Astrocyte (in vitro differentiated cells and primary cell): ENCODE data around the gene SH3RF2. TPM values are rescaled to one million over a fixed set of nuclear protein-coding genes. Genes with fewer than 3 reads are reported as not detected.

Experiments
- DNase-seq: peaks from one replicate; pipeline ENCODE4 v3.0.0-alpha.2; 2010; ENCODE audit warnings: low read depth
- FAIRE-seq: peaks from 2 replicates; lab custom pipeline; 2011; peaks lifted over from hg19 to GRCh38; lab: Jason Lieb, UNC
- H2AFZ ChIP-seq: 2 replicates; pipeline ENCODE4 v1.6.0; 2012; ENCODE audit warnings: low read depth, low read length, inconsistent platforms
- H3K27ac ChIP-seq: 2 replicates; pipeline ENCODE4 v1.5.1; 2011; ENCODE audit warnings: low read depth, low read length, inconsistent platforms
- H3K27me3 ChIP-seq: 2 replicates; pipeline ENCODE4 v1.6.0; 2011; ENCODE audit warnings: low read length, inconsistent platforms; ENCODE audit not compliant: insufficient read depth
- H3K36me3 ChIP-seq: 2 replicates; pipeline ENCODE4 v1.5.1; 2011; ENCODE audit warnings: low read length, inconsistent platforms; ENCODE audit not compliant: insufficient read depth
- H3K4me1 ChIP-seq: 2 replicates; pipeline ENCODE4 v1.5.1; 2011; ENCODE audit warnings: low read length, inconsistent platforms; ENCODE audit not compliant: insufficient read depth
- H3K4me2 ChIP-seq: 2 replicates; pipeline ENCODE4 v1.6.0; 2012; ENCODE audit warnings: low read length, inconsistent platforms
- H3K4me3 ChIP-seq: 2 replicates; pipeline ENCODE4 v1.5.1; 2011; ENCODE audit warnings: low read depth, mild to moderate bottlenecking, low read length, inconsistent platforms; ENCODE audit not compliant: insufficient read depth
- H3K79me2 ChIP-seq: 2 replicates; pipeline ENCODE4 v1.6.0; 2012; ENCODE audit warnings: mild to moderate bottlenecking, low read length, inconsistent platforms; ENCODE audit not compliant: insufficient read depth
- H3K9ac ChIP-seq: 2 replicates; pipeline ENCODE4 v1.6.0; 2012; ENCODE audit warnings: mild to moderate bottlenecking, low read length, inconsistent platforms
- H3K9me3 ChIP-seq: 2 replicates; pipeline ENCODE4 v1.5.1; 2012; ENCODE audit warnings: low read depth, mild to moderate bottlenecking, low read length, inconsistent platforms; ENCODE audit not compliant: insufficient read depth
- H4K20me1 ChIP-seq: 2 replicates; pipeline ENCODE4 v1.6.0; 2012; ENCODE audit warnings: low read length, inconsistent platforms; ENCODE audit not compliant: insufficient read depth
- H3K27ac Mint-ChIP-seq: one replicate; pipeline ENCODE4 v1.8.0; 2021; ENCODE audit warnings: mild to moderate bottlenecking, mixed read lengths; ENCODE audit not compliant: unreplicated experiment
- H3K27me3 Mint-ChIP-seq: one replicate; pipeline ENCODE4 v1.8.0; 2021; ENCODE audit warnings: low read depth, mixed read lengths; ENCODE audit not compliant: unreplicated experiment
- H3K36me3 Mint-ChIP-seq: one replicate; pipeline ENCODE4 v1.8.0; 2021; ENCODE audit warnings: low read depth, mixed read lengths; ENCODE audit not compliant: unreplicated experiment
- H3K4me1 Mint-ChIP-seq: one replicate; pipeline ENCODE4 v1.8.0; 2021; ENCODE audit warnings: low read depth, mixed read lengths; ENCODE audit not compliant: unreplicated experiment
- H3K4me3 Mint-ChIP-seq: one replicate; pipeline ENCODE4 v1.8.0; 2021; ENCODE audit warnings: mild to moderate bottlenecking, moderate library complexity, mixed read lengths; ENCODE audit not compliant: unreplicated experiment
- H3K9me3 Mint-ChIP-seq: one replicate; pipeline ENCODE4 v1.8.0; 2021; ENCODE audit warnings: mild to moderate bottlenecking, mixed read lengths; ENCODE audit not compliant: unreplicated experiment
- EZH2 ChIP-seq: IDR thresholded peaks from 2 replicates; pipeline ENCODE4 v1.6.1; 2012; ENCODE audit warnings: mild to moderate bottlenecking, low read length, inconsistent platforms; ENCODE audit not compliant: insufficient read depth
- total RNA-seq: library from RNA; stranded (reverse); gene quantifications from 2 replicates; pipeline ENCODE4 v1.2.1, GENCODE V29; 2021
- TF ChIP-seq, protein P1 (sequence below): IDR thresholded peaks from 2 replicates; pipeline ENCODE4 v1.5.1; 2011; ENCODE audit warnings: low read depth, mild to moderate bottlenecking, inconsistent platforms, low read length, moderate library complexity; ENCODE audit not compliant: insufficient read depth

The SH3RF2 gene
- total RNA-seq, 1 donor from 2014 or later: 12.3 TPM

DNA sequence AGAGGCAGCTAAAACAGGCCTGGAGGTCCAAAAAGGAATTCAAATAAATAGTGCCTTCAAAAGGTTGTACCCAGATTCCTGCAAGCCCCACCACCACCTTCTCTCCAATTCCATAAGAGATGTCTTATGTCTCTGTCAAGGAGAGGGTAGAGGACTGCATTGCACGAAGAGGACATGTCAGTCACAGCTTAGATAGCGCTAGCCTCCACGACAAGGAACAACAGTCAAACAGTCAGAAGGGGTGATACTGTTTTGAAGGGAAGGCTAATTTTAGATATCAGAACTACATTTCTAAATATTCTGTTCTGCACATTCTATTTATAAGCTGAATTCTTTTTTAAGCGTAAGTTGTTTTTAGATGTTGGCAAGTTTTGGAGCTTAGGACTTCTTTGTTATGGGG is 134.8 kb downstream of the SH3RF2 start:
- Mint-ChIP-seq H3K36me3 (peaks cover 17% of the 10 kb centered on the region), H3K9me3 (peaks cover 2% of the 10 kb centered on the region), H3K4me3 (no peak overlapping the region), H3K4me1 (peaks cover 4% of the 10 kb centered on the region), H3K27me3 (peaks cover 4% of the 10 kb centered on the region), H3K27ac (no peak overlapping the region)
- no peak for FAIRE-seq
- Histone ChIP-seq H3K9ac (no peak overlapping the region), H3K4me2 (no peak overlapping the region), H2AFZ (no peak overlapping the region), H3K27me3 (peaks cover 2% of the 10 kb centered on the region), H3K36me3 (no peaks in the 10 kb centered on the region), H4K20me1 (no peaks in the 10 kb centered on the region), H3K79me2 (no peaks in the 10 kb centered on the region), H3K9me3 (no peaks in the 10 kb centered on the region), H3K27ac (no peak overlapping the region), H3K4me3 (no peak overlapping the region), H3K4me1 (no peaks in the 10 kb centered on the region)
- no peak for TF ChIP-seq EZH2
- TF ChIP-seq, protein P1, sequence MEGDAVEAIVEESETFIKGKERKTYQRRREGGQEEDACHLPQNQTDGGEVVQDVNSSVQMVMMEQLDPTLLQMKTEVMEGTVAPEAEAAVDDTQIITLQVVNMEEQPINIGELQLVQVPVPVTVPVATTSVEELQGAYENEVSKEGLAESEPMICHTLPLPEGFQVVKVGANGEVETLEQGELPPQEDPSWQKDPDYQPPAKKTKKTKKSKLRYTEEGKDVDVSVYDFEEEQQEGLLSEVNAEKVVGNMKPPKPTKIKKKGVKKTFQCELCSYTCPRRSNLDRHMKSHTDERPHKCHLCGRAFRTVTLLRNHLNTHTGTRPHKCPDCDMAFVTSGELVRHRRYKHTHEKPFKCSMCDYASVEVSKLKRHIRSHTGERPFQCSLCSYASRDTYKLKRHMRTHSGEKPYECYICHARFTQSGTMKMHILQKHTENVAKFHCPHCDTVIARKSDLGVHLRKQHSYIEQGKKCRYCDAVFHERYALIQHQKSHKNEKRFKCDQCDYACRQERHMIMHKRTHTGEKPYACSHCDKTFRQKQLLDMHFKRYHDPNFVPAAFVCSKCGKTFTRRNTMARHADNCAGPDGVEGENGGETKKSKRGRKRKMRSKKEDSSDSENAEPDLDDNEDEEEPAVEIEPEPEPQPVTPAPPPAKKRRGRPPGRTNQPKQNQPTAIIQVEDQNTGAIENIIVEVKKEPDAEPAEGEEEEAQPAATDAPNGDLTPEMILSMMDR: no peak
- no peak for DNase-seq

DNA sequence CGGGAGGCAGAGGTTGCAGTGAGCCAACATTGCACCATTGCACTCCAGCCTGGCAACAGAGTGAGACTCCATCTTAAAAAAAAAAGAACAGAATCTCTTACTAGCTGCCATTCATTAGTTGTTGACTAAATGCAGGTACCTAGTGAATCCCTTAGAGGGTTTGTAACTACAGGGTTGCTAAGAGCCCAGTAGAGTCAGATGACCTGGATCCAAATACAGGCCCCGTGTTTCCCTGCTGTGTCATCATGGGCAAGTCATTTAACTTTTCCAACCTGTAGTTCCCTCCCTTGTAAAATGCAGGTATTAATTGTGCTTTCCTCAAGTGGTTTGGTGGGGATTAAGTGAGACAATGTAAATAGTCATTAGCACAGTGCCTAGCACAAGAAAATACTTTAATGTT is 136.2 kb downstream of the SH3RF2 start:
- H3K36me3 Mint-ChIP-seq: peaks cover 13% of the 10 kb centered on the region
- FAIRE-seq (no peak), DNase-seq (no peak)
- no peaks in the 10 kb centered on the region for H3K4me1 ChIP-seq
- no peak overlapping the region for H2AFZ ChIP-seq
- no peak overlapping the region for H3K9ac ChIP-seq
- H3K9me3 ChIP-seq: no peaks in the 10 kb centered on the region
- H3K4me1 Mint-ChIP-seq: peaks cover 4% of the 10 kb centered on the region
- H3K4me3 ChIP-seq: no peak overlapping the region
- no peak overlapping the region for H3K4me3 Mint-ChIP-seq
- TF ChIP-seq, protein P1: no peak
- TF ChIP-seq EZH2: no peak
- no peaks in the 10 kb centered on the region for H3K79me2 ChIP-seq
- H3K27ac ChIP-seq: no peak overlapping the region
- peaks cover 4% of the 10 kb centered on the region for H3K27me3 Mint-ChIP-seq
- H3K9me3 Mint-ChIP-seq: peaks cover 2% of the 10 kb centered on the region
- H3K4me2 ChIP-seq: no peak overlapping the region
- H4K20me1 ChIP-seq: no peaks in the 10 kb centered on the region
- H3K27ac Mint-ChIP-seq: no peak overlapping the region
- no peaks in the 10 kb centered on the region for H3K36me3 ChIP-seq
- H3K27me3 ChIP-seq: peaks cover 2% of the 10 kb centered on the region

DNA sequence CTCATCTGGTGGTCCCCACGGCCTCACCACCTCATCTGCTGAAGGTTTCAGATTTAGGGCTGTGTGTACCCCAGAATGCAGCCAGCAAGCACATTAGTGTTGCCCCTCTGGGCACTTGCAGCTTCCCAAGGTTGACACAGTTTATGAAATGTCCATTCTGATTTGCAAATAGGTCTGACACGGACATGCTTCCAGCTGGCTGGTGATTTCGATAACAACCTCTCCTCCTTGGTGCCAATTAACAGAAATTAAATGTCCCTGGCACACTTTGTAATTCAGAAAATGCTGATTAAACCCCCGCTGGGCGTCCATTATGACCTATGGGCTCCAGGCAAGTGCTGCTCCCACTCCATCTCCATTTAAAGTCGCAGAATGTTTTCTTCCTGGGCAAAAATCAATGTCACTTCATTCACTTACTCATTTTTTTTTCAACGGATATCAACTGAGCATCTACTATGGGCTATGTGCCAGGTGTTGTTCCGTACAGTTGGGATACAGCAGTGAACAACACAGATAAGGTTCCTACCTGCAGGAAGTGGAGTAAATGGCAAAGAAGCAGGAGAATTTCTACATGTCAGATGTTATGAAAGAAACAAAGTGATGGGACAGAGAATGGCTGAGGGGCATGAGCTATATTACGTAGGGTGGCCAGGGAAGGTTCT is 137.0 kb downstream of the SH3RF2 start:
- Histone ChIP-seq H3K4me1 (no peaks in the 10 kb centered on the region), H3K79me2 (no peaks in the 10 kb centered on the region), H3K27me3 (peaks cover 2% of the 10 kb centered on the region), H3K9ac (no peak overlapping the region), H3K4me2 (no peak overlapping the region), H4K20me1 (no peaks in the 10 kb centered on the region), H3K36me3 (no peaks in the 10 kb centered on the region), H3K4me3 (no peak overlapping the region), H2AFZ (no peak overlapping the region), H3K9me3 (no peaks in the 10 kb centered on the region), H3K27ac (no peak overlapping the region)
- no peak overlapping the region for H3K4me3 Mint-ChIP-seq
- H3K9me3 Mint-ChIP-seq: peaks cover 2% of the 10 kb centered on the region
- no peak for DNase-seq
- peaks cover 4% of the 10 kb centered on the region for H3K4me1 Mint-ChIP-seq
- H3K36me3 Mint-ChIP-seq: peaks cover 9% of the 10 kb centered on the region
- H3K27ac Mint-ChIP-seq: no peak overlapping the region
- H3K27me3 Mint-ChIP-seq: peaks cover 4% of the 10 kb centered on the region
- no peak for FAIRE-seq
- TF ChIP-seq EZH2: no peak
- TF ChIP-seq, protein P1: no peak
